K562 (cell line): Measurements from ENCODE around the gene PRKG1. TPM values are rescaled to one million over a fixed set of nuclear protein-coding genes. Genes with fewer than 3 reads are reported as not detected.

Source experiments
- ATAC-seq: fragments of 200-7000 bp; cut with Tn5 transposase; 3 replicates; pipeline ENCODE4 v1.9.1; 2020; ENCODE audit warnings: moderate library complexity
- BruUV-seq: library from RNA; stranded (reverse); fragments of 400-500 nt; replicated peaks from 2 replicates; lab custom pipeline; 2021; lab: Mats Ljungman, UMichigan
- CTCF ChIA-PET: fragments of 300-600 bp; formaldehyde crosslinking; extraction: SDS; loops from one replicate; lab custom pipeline; 2021; ENCODE audit warnings: low intra/inter-chr PET ratio; lab: Yijun Ruan, JAX
- POLR2A ChIA-PET: fragments of 300-600, 350-650 bp; sonication (Branson Sonifier 250); formaldehyde crosslinking; extraction: SDS; loops from one replicate; lab custom pipeline; 2021; ENCODE audit warnings: antibody characterized with exemption, inconsistent platforms; lab: Yijun Ruan, JAX
- DNase-seq, 4 experiments: peaks; one replicate each; pipeline versions ENCODE4 v3.0.0 to v3.0.0-alpha.2; 2011 to 2018; ENCODE audit warnings: low spot score in 3 of 4, mixed read lengths in 3 of 4; ENCODE audit errors: extremely low read depth in 1 of 4
- FAIRE-seq: peaks from 2 replicates; lab custom pipeline; 2011; peaks lifted over from hg19 to GRCh38; lab: Jason Lieb, UNC
- H2AFZ ChIP-seq: 2 replicates; pipeline ENCODE4 v1.6.0; 2011; ENCODE audit warnings: low read depth, low read length, control low read depth, inconsistent platforms
- H3K27ac ChIP-seq: fragments of 200-600 bp; 3 replicates; pipeline ENCODE4 v1.8.0; 2011; ENCODE audit warnings: low read depth, mild to moderate bottlenecking, control low read depth, inconsistent platforms, low read length, moderate library complexity, mixed read lengths; ENCODE audit errors: extremely low read depth
- H3K27me3 ChIP-seq, 2 experiments: fragments of 300-600 bp in 1 of 2; 2 replicates in 1 of 2; 3 replicates in 1 of 2; pipeline versions ENCODE4 v1.6.0 to v1.8.0; 2011; ENCODE audit warnings: inconsistent platforms in 2 of 2, low read length in 2 of 2, mild to moderate bottlenecking in 1 of 2, mixed read lengths in 1 of 2, moderate library complexity in 1 of 2; ENCODE audit not compliant: control insufficient read depth in 2 of 2, insufficient read depth in 2 of 2
- H3K36me3 ChIP-seq: fragments of 300-600 bp; 3 replicates; pipeline ENCODE4 v1.8.0; 2011; ENCODE audit warnings: mild to moderate bottlenecking, low read length, inconsistent platforms; ENCODE audit not compliant: control insufficient read depth, insufficient read depth
- H3K4me1 ChIP-seq, 2 experiments: fragments of 200-600 bp in 1 of 2; replicated peaks in 1 of 2; 2 replicates in 1 of 2; 3 replicates in 1 of 2; pipeline versions ENCODE4 v1.5.1 to v1.8.0; 2011; ENCODE audit warnings: inconsistent platforms in 2 of 2, low read length in 2 of 2, mild to moderate bottlenecking in 1 of 2, mixed read lengths in 1 of 2, moderate library complexity in 1 of 2; ENCODE audit not compliant: control insufficient read depth in 2 of 2, insufficient read depth in 2 of 2
- H3K4me2 ChIP-seq: 2 replicates; pipeline ENCODE4 v1.6.1; 2011; ENCODE audit warnings: low read length, control low read depth, inconsistent platforms, mixed read lengths; ENCODE audit not compliant: insufficient read depth
- H3K4me3 ChIP-seq: fragments of 200-600 bp; sonication (generic), shearing (Covaris generic); 2 replicates; pipeline ENCODE4 v1.5.1; 2016; ENCODE audit warnings: control low read depth, inconsistent platforms
- H3K79me2 ChIP-seq: fragments of 200-600 bp; 3 replicates; pipeline ENCODE4 v1.8.0; 2011; ENCODE audit warnings: low read length, inconsistent platforms; ENCODE audit not compliant: control insufficient read depth, insufficient read depth
- H3K9ac ChIP-seq, 2 experiments: 2 replicates each; pipeline versions ENCODE4 v1.6.0 to v1.6.1; 2011; ENCODE audit warnings: low read depth in 2 of 2, low read length in 2 of 2, control low read depth in 1 of 2, inconsistent platforms in 1 of 2, mild to moderate bottlenecking in 1 of 2, mixed read lengths in 1 of 2; ENCODE audit not compliant: insufficient read depth in 1 of 2
- H3K9me1 ChIP-seq: one replicate; pipeline ENCODE4 v1.6.0; 2011; ENCODE audit warnings: inconsistent platforms, mild to moderate bottlenecking, low read length, moderate library complexity; ENCODE audit not compliant: control insufficient read depth, insufficient read depth
- H3K9me3 ChIP-seq: replicated peaks from 2 replicates; pipeline ENCODE4 v1.5.1; 2011; ENCODE audit warnings: low read depth, low read length, inconsistent platforms; ENCODE audit not compliant: control insufficient read depth, insufficient read depth
- H4K20me1 ChIP-seq: replicated peaks from 2 replicates; pipeline ENCODE4 v1.6.1; 2011; ENCODE audit warnings: low read length, inconsistent platforms, mixed read lengths; ENCODE audit not compliant: control insufficient read depth, insufficient read depth
- CCAR2 ChIP-seq: fragments of 200-400 bp; formaldehyde crosslinking; IDR thresholded peaks from 2 replicates; pipeline ENCODE4 v1.6.1; 2017; ENCODE audit warnings: mild to moderate bottlenecking, low read depth, low read length
- KDM5B ChIP-seq: fragments of 200-600 bp; sonication (generic); IDR thresholded peaks from 2 replicates; pipeline ENCODE4 v1.6.1; 2012; ENCODE audit warnings: low read depth, mild to moderate bottlenecking, moderate library complexity, low read length, control low read depth, inconsistent platforms; ENCODE audit not compliant: insufficient replicate concordance
- KHSRP ChIP-seq: fragments of 450-650 bp; IDR thresholded peaks from 2 replicates; pipeline ENCODE4 v1.6.1; 2017
- MAFG ChIP-seq: fragments of 450-650 bp; conservative IDR thresholded peaks from 2 replicates; pipeline ENCODE4 v1.6.1; 2016; ENCODE audit warnings: missing genetic modification characterization, missing compliant biosample characterization
- MTA1 ChIP-seq: fragments of 450-650 bp; IDR thresholded peaks from 2 replicates; pipeline ENCODE4 v1.6.1; 2017; ENCODE audit warnings: borderline replicate concordance
- NCOA6 ChIP-seq: fragments of 450-650 bp; IDR thresholded peaks from 2 replicates; pipeline ENCODE4 v1.6.1; 2017; ENCODE audit warnings: mild to moderate bottlenecking
- NFATC3 ChIP-seq: fragments of 450-650 bp; IDR thresholded peaks from 2 replicates; pipeline ENCODE4 v1.6.1; 2017; ENCODE audit warnings: mild to moderate bottlenecking
- NR2C2 ChIP-seq, 2 experiments: fragments of 200-800 bp in 1 of 2; sonication (Bioruptor generic) in 1 of 2; sonication (generic) in 1 of 2; formaldehyde crosslinking in 1 of 2; IDR thresholded peaks; 2 replicates each; pipeline versions ENCODE4 v1.6.1 to v1.8.0; 2016 to 2022; ENCODE audit warnings: mild to moderate bottlenecking in 1 of 2, missing compliant biosample characterization in 1 of 2, missing genetic modification characterization in 1 of 2, missing genetic modification reagents in 1 of 2
- PTTG1 ChIP-seq: fragments of 450-650 bp; IDR thresholded peaks from 2 replicates; pipeline ENCODE4 v1.6.1; 2016; ENCODE audit warnings: low read depth, mild to moderate bottlenecking, missing genetic modification characterization, missing compliant biosample characterization
- RFX5 ChIP-seq: IDR thresholded peaks from 2 replicates; pipeline ENCODE4 v1.6.1; 2011; ENCODE audit warnings: low read depth, mild to moderate bottlenecking, improper control_type of control experiment, low read length
- TAF7 ChIP-seq: fragments of 450-650 bp; IDR thresholded peaks from 2 replicates; pipeline ENCODE4 v1.6.1; 2016; ENCODE audit warnings: missing genetic modification characterization, missing compliant biosample characterization
- ZEB2 ChIP-seq: fragments of 450-650 bp; IDR thresholded peaks from 2 replicates; pipeline ENCODE4 v1.6.1; 2016
- ZKSCAN3 ChIP-seq: fragments of 250-450 bp; sonication (Bioruptor Pico); IDR thresholded peaks from 2 replicates; pipeline ENCODE4 v1.4.0; 2020
- ZNF644 ChIP-seq: fragments of 200-800 bp; sonication (Bioruptor generic); IDR thresholded peaks from 2 replicates; pipeline ENCODE4 v1.6.1; 2016; ENCODE audit warnings: low read depth, missing genetic modification characterization, missing compliant biosample characterization
- ZNF79 ChIP-seq: fragments of 250-450 bp; sonication (Bioruptor Pico); IDR thresholded peaks from 2 replicates; pipeline ENCODE4 v1.4.0; 2020; ENCODE audit warnings: low read depth, mild to moderate bottlenecking, moderate library complexity
- WGBS: fragments of 100-300 bp; shearing (Covaris generic); methylation state at CpG from one replicate; pipeline ENCODE4 v1.1.6; 2016; ENCODE audit warnings: low coverage, mixed read lengths; ENCODE audit not compliant: insufficient coverage; ENCODE audit errors: missing lambda C conversion rate; 5-methylcytosine and 5-hydroxymethylcytosine counted together
- in situ Hi-C: fragments of 300-500 bp; cut with MboI; formaldehyde crosslinking; loops from 4 replicates; pipeline ENCODE4 v1.15.0; 2018; ENCODE audit warnings: inconsistent platforms, mixed read lengths
- intact Hi-C: fragments of 100-400 bp; cut with micrococcal nuclease; formaldehyde crosslinking; loops from 2 replicates; pipeline ENCODE4 v1.14.2; 2022
- polyA plus RNA-seq, 8 experiments: library from polyadenylated mRNA; depleted of rRNA in 4 of 8; stranded (reverse) in 5 of 8; unstranded in 3 of 8; fragments of >200 nt; fragmentation: Nextera tagmentation in 2 of 8; fragmentation: Illumina TruSeq in 1 of 8; extraction: Ambion mirVana in 2 of 8; extraction: Trizol in 1 of 8; gene quantifications; 2 replicates each; pipeline versions ENCODE4 v1.2.1 to v1.2.3, GENCODE V29; 2011 to 2014; ENCODE audit warnings: inconsistent platforms in 1 of 8, missing spikeins in 1 of 8
- total RNA-seq, 7 experiments: library from RNA; depleted of rRNA in 6 of 7; stranded (reverse); fragments of >200 nt in 6 of 7; fragmentation: Illumina TruSeq in 2 of 7; extraction: Trizol in 2 of 7; gene quantifications; 2 replicates each; pipeline versions ENCODE4 v1.2.1 to v1.2.3, GENCODE V29; 2011 to 2021; ENCODE audit warnings: low replicate concordance in 1 of 7
- TF ChIP-seq, protein P1 (sequence below): fragments of 450-650 bp; IDR thresholded peaks from 2 replicates; pipeline ENCODE4 v1.6.1; 2016; ENCODE audit warnings: missing biosample characterization, missing genetic modification characterization
- TF ChIP-seq, protein P2 (sequence below): fragments of 250-450 bp; sonication (Bioruptor Pico); IDR thresholded peaks from 2 replicates; pipeline ENCODE4 v1.8.0; 2021; ENCODE audit warnings: moderate library complexity, mild to moderate bottlenecking, inconsistent platforms
- TF ChIP-seq, protein P3 (sequence below), 2 experiments: fragments of 250-450 bp in 1 of 2; fragments of 450-650 bp in 1 of 2; sonication (Bioruptor Pico) in 1 of 2; IDR thresholded peaks; 2 replicates each; pipeline versions ENCODE4 v1.6.1 to v1.8.0; 2016 to 2021; ENCODE audit warnings: mild to moderate bottlenecking in 2 of 2, moderate library complexity in 2 of 2, missing compliant biosample characterization in 1 of 2, missing genetic modification characterization in 1 of 2
- TF ChIP-seq, protein P4 (sequence below): fragments of 250-450 bp; sonication (Bioruptor Pico); IDR thresholded peaks from 2 replicates; pipeline ENCODE4 v1.8.0; 2022; ENCODE audit warnings: inconsistent platforms, mild to moderate bottlenecking, moderate library complexity, borderline replicate concordance

PRKG1 gene
- total and polyA plus RNA-seq, 9 of the 15 experiments (the other 6 are each of a cell fraction or from before 2014, with no cell fraction given) = 0.22 TPM; not detected in 8

DNA sequence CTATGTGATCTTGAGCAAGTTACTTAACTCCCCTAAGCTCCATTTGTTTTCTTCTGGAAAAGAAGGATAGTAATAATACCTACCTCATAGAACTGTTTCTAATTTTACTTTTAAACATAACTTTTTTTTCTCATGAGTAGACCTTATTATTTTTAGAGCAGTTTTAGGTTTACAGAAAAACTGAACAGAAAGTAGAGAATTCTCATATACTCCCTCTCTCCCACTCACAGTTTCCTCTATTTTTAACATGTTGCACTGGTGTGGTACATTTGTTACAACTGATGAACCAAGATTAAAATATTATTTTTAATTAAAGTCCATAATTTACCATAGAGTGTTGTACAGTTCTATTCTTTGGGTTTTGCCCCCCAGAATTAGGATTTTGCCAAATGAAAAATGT is 846.4 kb downstream of the PRKG1 start (continued):
- TF ChIP-seq MAFG (tag) = no peak
- no peak for TF ChIP-seq RFX5
- TF ChIP-seq, protein P1, sequence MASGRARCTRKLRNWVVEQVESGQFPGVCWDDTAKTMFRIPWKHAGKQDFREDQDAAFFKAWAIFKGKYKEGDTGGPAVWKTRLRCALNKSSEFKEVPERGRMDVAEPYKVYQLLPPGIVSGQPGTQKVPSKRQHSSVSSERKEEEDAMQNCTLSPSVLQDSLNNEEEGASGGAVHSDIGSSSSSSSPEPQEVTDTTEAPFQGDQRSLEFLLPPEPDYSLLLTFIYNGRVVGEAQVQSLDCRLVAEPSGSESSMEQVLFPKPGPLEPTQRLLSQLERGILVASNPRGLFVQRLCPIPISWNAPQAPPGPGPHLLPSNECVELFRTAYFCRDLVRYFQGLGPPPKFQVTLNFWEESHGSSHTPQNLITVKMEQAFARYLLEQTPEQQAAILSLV = no peak
- TF ChIP-seq, protein P2, sequence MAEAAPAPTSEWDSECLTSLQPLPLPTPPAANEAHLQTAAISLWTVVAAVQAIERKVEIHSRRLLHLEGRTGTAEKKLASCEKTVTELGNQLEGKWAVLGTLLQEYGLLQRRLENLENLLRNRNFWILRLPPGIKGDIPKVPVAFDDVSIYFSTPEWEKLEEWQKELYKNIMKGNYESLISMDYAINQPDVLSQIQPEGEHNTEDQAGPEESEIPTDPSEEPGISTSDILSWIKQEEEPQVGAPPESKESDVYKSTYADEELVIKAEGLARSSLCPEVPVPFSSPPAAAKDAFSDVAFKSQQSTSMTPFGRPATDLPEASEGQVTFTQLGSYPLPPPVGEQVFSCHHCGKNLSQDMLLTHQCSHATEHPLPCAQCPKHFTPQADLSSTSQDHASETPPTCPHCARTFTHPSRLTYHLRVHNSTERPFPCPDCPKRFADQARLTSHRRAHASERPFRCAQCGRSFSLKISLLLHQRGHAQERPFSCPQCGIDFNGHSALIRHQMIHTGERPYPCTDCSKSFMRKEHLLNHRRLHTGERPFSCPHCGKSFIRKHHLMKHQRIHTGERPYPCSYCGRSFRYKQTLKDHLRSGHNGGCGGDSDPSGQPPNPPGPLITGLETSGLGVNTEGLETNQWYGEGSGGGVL = no peak
- TF ChIP-seq, protein P3, sequence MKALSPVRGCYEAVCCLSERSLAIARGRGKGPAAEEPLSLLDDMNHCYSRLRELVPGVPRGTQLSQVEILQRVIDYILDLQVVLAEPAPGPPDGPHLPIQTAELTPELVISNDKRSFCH (CRISPR knock-in tag; IDR thresholded peaks at IDR 0.05) = no peak
- TF ChIP-seq, protein P3 (tag; IDR thresholded peaks at IDR 0.05) = no peak
- TF ChIP-seq ZNF79 (CRISPR knock-in tag) = no peak

DNA sequence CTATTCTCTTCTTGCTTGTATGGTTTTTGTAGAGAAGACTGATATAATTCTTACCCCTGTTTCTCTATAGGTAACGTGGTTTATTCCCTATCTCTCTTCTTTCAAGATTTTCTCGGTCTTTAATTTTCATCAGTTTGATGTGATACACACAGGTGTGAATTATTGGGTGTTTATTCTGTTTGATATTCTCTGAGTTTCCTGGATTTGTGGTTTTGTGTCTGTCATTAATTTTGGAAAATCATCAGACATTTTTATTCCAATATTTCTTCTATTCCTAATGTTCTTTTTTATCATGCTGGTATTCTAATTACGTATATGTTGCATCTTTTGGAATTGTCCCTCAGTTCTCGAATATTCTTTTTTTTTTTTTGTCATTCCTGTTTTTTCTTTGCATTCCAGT is 850.1 kb downstream of the PRKG1 start:
- 1% methylated on average over 4 of the region's 4 CpGs for WGBS
- no peak for DNase-seq
- no peaks in the 10 kb centered on the region for H3K79me2 ChIP-seq
- no peak for FAIRE-seq
- in situ Hi-C loops = no loop called here
- no peaks in the 10 kb centered on the region for H3K9me1 ChIP-seq
- intact Hi-C loops = no loop called here
- H4K20me1 ChIP-seq = no peaks in the 10 kb centered on the region
- no peak overlapping the region for H3K4me3 ChIP-seq
- no peaks in the 10 kb centered on the region for H3K27me3 ChIP-seq
- H3K27ac ChIP-seq = no peak overlapping the region
- no TSS peak for BruUV-seq
- no peaks in the 10 kb centered on the region for H3K9me3 ChIP-seq
- ChIA-PET CTCF (no interaction called here), POLR2A (no interaction called here)
- H3K36me3 ChIP-seq = no peaks in the 10 kb centered on the region
- no peak overlapping the region for H3K9ac ChIP-seq
- ATAC-seq = no peak
- H2AFZ ChIP-seq = no peak overlapping the region
- H3K4me2 ChIP-seq = no peak overlapping the region
- no peaks in the 10 kb centered on the region for H3K4me1 ChIP-seq
- TF ChIP-seq NFATC3 = no peak
- TF ChIP-seq ZEB2 = no peak
- TF ChIP-seq TAF7 (tag) = no peak
- TF ChIP-seq ZNF644 (tag) = no peak
- no peak for TF ChIP-seq ZKSCAN3 (CRISPR knock-in tag)
- TF ChIP-seq PTTG1 = no peak
- TF ChIP-seq KHSRP = no peak
- TF ChIP-seq, protein P4, sequence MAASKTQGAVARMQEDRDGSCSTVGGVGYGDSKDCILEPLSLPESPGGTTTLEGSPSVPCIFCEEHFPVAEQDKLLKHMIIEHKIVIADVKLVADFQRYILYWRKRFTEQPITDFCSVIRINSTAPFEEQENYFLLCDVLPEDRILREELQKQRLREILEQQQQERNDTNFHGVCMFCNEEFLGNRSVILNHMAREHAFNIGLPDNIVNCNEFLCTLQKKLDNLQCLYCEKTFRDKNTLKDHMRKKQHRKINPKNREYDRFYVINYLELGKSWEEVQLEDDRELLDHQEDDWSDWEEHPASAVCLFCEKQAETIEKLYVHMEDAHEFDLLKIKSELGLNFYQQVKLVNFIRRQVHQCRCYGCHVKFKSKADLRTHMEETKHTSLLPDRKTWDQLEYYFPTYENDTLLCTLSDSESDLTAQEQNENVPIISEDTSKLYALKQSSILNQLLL = no peak
- no peak for TF ChIP-seq NCOA6
- no peak for TF ChIP-seq CCAR2
- no peak for TF ChIP-seq NR2C2 (CRISPR knock-in tag; IDR thresholded peaks at IDR 0.05)
- no peak for TF ChIP-seq NR2C2 (tag; IDR thresholded peaks at IDR 0.05)
- TF ChIP-seq MTA1 = no peak
- no peak for TF ChIP-seq KDM5B
